Left ventricle myocardium inferior (tissue), 1 donor: ENCODE measurements around the gene SPOUT1. TPM values are rescaled to one million over a fixed set of nuclear protein-coding genes. Genes with fewer than 3 reads are reported as not detected.
A peak's percentile ranks its signal among the peaks of the same experiment; 100 is the strongest.

Experiments used
- DNase-seq: peaks from one replicate; pipeline ENCODE4 v3.0.0-alpha.2; 2020
- H3K27ac ChIP-seq: fragments of 200-600 bp; replicated peaks from 2 replicates; pipeline ENCODE4 v1.8.0; 2021
- H3K27me3 ChIP-seq: fragments of 200-600 bp; 2 replicates; pipeline ENCODE4 v1.8.0; 2021; ENCODE audit warnings: low read depth
- H3K36me3 ChIP-seq: fragments of 200-600 bp; 2 replicates; pipeline ENCODE4 v1.8.0; 2021
- H3K4me1 ChIP-seq: fragments of 200-600 bp; 2 replicates; pipeline ENCODE4 v1.8.0; 2021
- H3K4me3 ChIP-seq: fragments of 200-600 bp; 2 replicates; pipeline ENCODE4 v1.8.0; 2021; ENCODE audit warnings: mild to moderate bottlenecking, moderate library complexity
- H3K9me3 ChIP-seq: fragments of 200-600 bp; replicated peaks from 2 replicates; pipeline ENCODE4 v1.8.0; 2021
- intact Hi-C: fragments of 100-400 bp; cut with micrococcal nuclease; formaldehyde crosslinking; loops from one replicate; pipeline ENCODE4 v1.11.0; 2022
- total RNA-seq: library from RNA; stranded (reverse); fragmentation: NEBNext Ultra II Directional; extraction: Animal tissue kit (Norgen Biotek cat#: 25700); gene quantifications from one replicate; pipeline ENCODE4 v1.2.1, GENCODE V29; 2021
- TF ChIP-seq, protein P1 (sequence below): fragments of 200-600 bp; IDR thresholded peaks from 2 replicates; pipeline ENCODE4 v1.8.0; 2021; ENCODE audit warnings: antibody characterized with exemption, mild to moderate bottlenecking, borderline replicate concordance
- donor health status: DM: no; HTN: yes; CAD: no; lungs with severe emphysema.

SPOUT1 gene
- total RNA-seq, 1 donor from 2014 or later: 17.5 TPM

DNA sequence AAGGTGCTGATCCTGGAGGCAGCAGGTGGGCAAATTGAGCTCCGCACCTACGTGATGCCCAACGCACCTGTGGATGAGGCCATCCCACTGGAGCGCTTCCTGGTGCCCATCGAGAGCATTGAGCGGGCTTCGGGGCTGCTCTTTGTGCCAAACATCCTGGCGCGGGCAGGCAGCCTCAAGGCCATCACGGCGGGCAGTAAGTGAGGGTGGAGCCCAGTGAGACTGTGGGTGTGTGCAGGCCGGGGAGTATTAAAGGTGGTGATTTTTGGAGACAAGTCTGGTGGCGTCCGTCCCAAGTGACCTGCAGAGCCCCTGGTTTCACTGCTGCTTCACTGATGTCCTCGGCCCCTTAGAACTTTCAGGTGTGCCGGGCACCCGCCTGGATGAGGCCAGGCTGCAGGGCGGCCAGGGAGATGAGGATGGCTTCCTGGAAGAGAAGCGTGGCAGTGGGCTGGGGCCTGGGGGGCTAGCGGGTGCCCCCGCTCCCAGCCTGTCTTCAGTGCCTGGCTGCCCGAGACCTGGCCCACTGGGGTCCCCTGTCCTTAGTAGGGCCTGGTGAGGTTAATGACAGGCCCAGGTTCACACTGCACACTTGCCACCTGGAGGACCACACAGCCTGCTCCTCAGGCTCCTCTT is 7.1 kb downstream of the SPOUT1 start:
- Histone ChIP-seq H3K9me3 (no peaks in the 10 kb centered on the region), H3K27me3 (no peaks in the 10 kb centered on the region), H3K36me3 (peaks cover 66% of the 10 kb centered on the region), H3K4me1 (peaks cover 22% of the 10 kb centered on the region), H3K4me3 (no peak overlapping the region), H3K27ac (no peak overlapping the region)
- TF ChIP-seq, protein P1, sequence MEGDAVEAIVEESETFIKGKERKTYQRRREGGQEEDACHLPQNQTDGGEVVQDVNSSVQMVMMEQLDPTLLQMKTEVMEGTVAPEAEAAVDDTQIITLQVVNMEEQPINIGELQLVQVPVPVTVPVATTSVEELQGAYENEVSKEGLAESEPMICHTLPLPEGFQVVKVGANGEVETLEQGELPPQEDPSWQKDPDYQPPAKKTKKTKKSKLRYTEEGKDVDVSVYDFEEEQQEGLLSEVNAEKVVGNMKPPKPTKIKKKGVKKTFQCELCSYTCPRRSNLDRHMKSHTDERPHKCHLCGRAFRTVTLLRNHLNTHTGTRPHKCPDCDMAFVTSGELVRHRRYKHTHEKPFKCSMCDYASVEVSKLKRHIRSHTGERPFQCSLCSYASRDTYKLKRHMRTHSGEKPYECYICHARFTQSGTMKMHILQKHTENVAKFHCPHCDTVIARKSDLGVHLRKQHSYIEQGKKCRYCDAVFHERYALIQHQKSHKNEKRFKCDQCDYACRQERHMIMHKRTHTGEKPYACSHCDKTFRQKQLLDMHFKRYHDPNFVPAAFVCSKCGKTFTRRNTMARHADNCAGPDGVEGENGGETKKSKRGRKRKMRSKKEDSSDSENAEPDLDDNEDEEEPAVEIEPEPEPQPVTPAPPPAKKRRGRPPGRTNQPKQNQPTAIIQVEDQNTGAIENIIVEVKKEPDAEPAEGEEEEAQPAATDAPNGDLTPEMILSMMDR: no peak
- intact Hi-C loops: no loop called here
- no peak for DNase-seq

DNA sequence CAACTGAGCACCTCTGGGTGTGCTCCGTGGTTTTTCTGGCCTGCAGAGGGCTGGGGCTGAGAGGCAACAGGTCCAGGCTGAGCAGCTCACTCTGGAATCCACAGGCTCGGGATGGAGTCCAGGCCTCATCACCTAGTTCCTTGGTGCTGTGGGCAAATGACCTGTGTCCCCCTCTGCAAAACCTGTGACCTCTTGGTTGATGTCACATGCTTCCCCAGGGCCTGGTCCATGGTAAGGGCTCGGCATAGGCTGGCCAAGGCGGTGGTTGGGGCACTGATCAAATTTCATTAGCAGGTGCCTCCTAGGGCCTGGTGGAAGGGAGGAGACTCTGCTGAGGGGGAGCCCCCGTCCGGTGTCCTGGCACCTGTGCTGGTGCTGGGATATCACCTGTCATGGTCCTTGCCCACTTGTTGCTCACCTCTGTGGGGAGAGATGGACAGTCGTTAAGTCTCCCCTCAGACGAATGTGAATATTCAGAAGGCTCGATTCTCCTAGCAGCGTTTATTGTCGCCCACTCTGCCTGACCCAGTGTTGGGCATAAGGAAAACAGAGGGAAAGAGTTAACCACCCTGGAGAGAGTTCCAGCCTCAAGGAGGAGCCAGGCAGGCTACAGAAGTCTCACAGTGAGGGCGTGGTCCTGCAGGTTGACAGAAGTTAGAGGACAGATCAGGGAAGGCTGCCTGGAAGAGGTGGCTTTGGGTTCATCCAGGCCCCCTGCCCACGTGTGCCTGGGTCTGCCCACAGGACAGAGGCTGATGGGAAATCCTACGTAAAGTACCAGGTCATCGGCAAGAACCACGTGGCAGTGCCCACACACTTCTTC is 7.8 kb downstream of the SPOUT1 start:
- H3K36me3 ChIP-seq: peaks cover 59% of the 10 kb centered on the region
- H3K9me3 ChIP-seq: no peaks in the 10 kb centered on the region
- no peak for DNase-seq
- H3K27ac ChIP-seq: no peak overlapping the region
- H3K4me1 ChIP-seq: peaks cover 22% of the 10 kb centered on the region
- intact Hi-C loops: no loop called here
- no peaks in the 10 kb centered on the region for H3K27me3 ChIP-seq
- TF ChIP-seq, protein P1: no peak
- no peak overlapping the region for H3K4me3 ChIP-seq

DNA sequence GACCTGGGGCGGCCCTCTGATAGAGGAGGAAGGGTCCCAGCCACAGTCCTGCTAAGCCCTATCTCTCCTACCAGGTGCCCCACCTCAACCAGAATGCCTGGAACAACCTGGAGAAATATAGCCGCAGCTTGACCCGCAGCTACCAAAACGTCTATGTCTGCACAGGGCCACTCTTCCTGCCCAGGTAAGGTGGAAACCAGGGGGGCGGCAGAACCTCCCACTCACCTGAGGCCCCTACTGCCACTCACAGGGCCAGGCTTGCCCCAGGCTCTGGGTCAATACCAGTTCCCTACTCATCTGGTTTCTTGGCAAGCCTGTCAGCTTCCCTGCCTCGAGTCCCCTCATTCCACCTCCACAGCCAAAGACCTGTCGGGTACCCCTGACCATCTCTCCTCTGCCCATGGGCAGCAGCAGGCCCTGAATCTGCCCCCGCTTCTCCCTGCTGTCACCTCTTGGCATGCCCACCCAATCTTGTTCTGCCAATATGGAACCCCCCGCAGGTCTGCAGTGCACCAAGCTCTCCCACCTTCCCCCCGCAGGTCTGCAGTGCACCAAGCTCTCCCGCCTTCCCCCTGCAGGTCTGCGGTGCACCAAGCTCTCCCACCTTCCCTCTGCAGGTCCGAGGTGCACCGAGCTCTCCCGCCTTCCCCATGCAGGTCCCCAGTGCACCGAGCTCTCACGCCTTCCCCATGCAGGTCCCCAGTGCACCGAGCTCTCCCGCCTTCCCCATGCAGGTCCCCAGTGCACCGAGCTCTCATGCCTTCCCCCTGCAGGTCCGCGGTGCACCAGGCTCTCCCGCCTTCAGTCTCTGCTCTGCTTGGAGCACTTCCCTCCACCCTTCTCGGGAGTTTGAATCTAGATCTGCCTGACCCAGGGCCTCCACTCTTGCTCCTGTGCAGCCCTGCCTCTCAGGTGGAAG is 8.7 kb downstream of the SPOUT1 start:
- Histone ChIP-seq H3K9me3 (no peaks in the 10 kb centered on the region), H3K27ac (peak overlapping the region; percentile 97), H3K4me3 (no peak overlapping the region), H3K4me1 (peaks cover 22% of the 10 kb centered on the region), H3K36me3 (peaks cover 50% of the 10 kb centered on the region), H3K27me3 (no peaks in the 10 kb centered on the region)
- intact Hi-C loops: no loop called here
- TF ChIP-seq, protein P1: no peak
- DNase-seq: no peak

DNA sequence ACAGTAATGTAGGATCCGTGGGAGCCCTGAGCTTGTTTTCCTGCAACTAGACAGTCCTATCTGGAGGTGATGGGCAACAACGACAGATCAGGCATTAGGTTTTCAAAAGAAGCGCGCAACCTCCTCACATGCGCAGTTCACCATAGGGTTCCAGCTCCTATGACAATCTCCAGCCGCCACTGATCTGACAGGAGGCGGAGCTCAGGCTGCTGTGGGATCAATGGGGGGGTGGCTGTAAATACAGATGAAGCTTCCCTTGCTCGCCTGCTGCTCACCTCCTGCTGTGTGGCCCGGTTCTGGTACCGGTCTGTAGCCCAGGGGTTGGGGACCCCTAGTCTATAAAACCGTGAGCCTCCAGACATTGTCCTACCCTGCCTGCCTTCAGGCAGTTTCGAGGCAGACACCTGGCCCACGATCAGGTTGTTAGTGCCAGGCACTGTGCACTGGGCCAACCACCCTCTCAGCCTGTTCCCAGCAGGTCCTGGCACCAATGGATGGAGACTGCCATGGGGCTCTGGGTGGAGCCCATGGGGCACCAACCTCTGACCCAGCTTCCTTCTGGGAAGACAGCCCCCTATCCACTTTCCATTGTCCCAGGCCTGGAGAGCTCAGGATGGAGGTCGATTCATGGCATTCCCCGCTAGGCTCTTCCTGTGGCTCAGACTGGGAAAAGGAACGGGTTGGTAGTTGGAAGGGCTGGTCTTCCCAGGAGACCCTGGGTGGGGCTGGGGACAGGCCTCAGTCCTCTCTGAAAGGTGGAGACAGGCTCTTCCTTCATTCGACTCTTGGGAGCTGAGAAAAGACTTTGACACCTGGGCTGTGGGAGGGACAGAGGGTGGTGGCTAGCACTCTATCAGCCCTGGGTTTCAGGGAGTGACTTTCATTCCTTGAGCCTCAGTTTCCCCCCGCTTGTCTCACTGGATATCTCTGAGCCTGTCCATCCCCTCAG is 9.6 kb downstream of the SPOUT1 start:
- H3K27ac ChIP-seq: peak overlapping the region; percentile 97
- no peaks in the 10 kb centered on the region for H3K9me3 ChIP-seq
- TF ChIP-seq, protein P1: no peak
- intact Hi-C loops: no loop called here
- H3K4me1 ChIP-seq: peaks cover 22% of the 10 kb centered on the region
- peaks cover 41% of the 10 kb centered on the region for H3K36me3 ChIP-seq
- H3K4me3 ChIP-seq: peak overlapping the region; percentile 78
- no peaks in the 10 kb centered on the region for H3K27me3 ChIP-seq
- peak; percentile 64 for DNase-seq
